ENCODE measurements around the gene HAUS5.

HAUS5 gene

DNA sequence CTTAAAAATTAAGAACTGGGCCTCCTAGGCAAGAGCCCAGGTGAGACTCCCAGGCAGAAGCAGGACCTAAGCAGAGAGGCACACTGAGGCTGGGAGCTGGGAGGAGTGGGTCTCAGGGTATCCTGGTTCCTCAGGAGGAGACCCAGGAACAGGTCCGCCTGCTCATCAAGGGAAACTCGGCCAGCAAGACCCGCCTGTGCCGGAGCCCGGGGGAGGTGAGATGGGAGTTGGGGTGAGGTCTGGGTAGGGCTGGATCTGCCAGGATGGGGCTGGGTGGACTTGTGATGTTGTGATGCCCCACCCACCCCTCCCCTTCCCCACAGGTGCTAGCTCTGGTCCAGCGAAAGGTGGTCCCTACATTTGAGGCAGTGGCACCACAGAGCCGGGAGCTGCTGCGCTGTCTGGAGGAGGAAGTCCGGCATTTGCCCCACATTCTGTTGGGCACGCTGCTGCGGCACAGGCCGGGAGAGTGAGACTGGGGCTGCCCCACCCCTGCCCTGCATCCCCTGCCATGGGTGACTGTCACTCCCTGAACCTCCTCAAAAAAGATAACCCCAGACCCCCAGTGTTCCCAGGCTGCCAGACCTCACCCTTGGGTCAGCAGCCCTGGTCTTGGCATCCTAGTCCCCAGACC lies 6.9 kb downstream of the HAUS5 start:
- DNase-seq (ENCODE audit: low read depth): no peak

DNA sequence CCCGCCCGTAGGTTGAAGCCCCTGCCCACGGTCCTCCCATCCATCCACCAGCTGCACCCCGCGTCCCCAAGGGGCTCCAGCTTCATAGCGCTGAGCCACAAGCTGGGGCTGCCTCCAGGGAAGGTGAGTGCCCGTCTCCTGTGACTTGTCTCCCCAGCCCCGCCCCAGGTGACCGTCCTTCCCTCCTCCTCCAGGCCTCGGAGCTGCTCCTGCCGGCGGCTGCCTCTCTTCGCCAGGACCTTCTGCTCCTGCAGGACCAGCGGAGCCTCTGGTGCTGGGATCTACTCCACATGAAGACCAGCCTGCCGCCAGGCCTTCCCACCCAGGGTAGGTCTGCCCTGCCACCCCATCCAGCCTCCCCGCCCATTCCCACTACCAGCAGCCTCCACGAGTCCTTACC lies 7.5 kb downstream of the HAUS5 start:
- no peak overlapping the region for H3K4me3 ChIP-seq (ENCODE audit: low read depth, low read length)
- DNase-seq (ENCODE audit: low read depth): no peak
- TF ChIP-seq, protein P1, sequence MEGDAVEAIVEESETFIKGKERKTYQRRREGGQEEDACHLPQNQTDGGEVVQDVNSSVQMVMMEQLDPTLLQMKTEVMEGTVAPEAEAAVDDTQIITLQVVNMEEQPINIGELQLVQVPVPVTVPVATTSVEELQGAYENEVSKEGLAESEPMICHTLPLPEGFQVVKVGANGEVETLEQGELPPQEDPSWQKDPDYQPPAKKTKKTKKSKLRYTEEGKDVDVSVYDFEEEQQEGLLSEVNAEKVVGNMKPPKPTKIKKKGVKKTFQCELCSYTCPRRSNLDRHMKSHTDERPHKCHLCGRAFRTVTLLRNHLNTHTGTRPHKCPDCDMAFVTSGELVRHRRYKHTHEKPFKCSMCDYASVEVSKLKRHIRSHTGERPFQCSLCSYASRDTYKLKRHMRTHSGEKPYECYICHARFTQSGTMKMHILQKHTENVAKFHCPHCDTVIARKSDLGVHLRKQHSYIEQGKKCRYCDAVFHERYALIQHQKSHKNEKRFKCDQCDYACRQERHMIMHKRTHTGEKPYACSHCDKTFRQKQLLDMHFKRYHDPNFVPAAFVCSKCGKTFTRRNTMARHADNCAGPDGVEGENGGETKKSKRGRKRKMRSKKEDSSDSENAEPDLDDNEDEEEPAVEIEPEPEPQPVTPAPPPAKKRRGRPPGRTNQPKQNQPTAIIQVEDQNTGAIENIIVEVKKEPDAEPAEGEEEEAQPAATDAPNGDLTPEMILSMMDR (conservative IDR thresholded peaks at IDR 0.05; ENCODE audit: low read depth, low read length): no peak

More for the DNA sequence above, 6.9 kb downstream of the HAUS5 start:
- TF ChIP-seq, protein P1 (conservative IDR thresholded peaks at IDR 0.05; ENCODE audit: low read depth, low read length): no peak
- H3K4me3 ChIP-seq (ENCODE audit: low read depth, low read length): no peak overlapping the region

DNA sequence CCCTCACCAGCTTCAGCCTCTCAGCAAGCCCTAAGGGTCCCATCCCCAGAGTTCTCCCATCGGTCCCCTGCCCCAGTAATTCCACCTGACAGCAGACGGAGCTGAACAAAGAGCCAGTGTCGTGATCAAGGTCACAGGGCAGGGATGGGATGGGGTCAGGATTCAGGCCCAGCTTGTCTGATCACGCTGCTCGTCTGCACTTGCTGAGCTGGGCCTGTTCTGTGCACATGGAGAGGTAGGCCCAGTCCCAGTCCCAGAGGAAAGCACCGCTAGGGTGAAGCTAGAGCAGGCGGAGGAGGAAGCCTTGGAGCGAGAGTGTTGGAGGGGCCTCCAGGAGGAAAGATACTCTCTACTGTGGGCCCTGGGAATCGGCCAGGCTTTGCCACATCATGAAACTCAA lies 9.2 kb downstream of the HAUS5 start:
- TF ChIP-seq, protein P1 (conservative IDR thresholded peaks at IDR 0.05; ENCODE audit: low read depth, low read length): no peak
- H3K4me3 ChIP-seq (ENCODE audit: low read depth, low read length): no peak overlapping the region
- no peak for DNase-seq (ENCODE audit: low read depth)

DNA sequence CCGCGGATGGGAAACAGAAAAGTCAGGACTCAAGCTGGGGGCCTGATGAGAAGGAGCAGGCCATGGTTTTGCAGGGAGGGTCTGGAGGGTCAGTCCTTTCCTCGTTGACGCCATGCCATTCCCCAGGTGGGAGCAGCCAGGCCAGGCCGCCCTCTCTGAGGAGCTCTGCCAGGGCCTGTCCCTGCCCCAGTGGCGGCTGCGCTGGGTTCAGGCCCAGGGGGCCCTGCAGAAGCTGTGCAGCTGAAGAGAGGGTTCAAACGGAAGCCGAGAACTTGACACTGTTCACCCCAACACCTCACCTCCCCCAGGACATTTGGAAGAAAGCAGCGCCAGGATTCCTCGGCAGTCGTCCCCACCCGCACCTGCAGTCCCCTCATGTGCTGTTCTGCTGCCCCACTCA lies 10.2 kb downstream of the HAUS5 start:
- no peak overlapping the region for H3K4me3 ChIP-seq (ENCODE audit: low read depth, low read length)

DNA sequence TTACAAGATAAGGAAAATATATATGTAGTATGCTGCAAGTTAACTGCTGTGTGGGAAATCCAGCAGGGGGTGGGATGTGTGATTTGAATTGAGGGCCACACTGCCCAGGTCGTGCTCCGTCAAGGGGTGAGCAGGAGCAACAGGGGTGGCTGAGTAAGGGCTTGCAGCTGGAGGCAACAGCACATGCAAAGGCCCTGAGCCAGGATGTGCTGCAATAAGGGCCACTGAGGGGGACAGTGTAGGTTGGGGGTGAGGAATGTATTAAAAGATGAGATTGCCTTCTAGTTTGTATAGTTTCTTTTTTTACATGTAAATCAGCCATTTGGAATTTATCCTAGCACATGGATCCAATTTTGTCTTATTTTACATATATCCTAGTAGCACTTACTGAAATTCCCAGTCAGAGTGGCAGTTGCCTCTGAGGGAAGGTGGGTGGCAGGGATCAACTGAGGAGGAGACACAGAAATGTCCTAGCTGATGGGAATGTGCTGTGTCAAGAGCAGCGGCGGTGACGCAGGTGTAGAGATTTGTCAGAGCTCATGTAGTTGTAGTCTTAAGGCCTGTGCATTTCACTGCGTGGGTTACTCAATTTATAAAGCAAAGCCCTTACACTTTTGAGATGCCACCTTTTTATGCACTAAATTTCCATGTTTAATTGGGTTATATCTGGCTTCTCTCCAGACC lies 10.9 kb downstream of the HAUS5 start:
- DNase-seq (ENCODE audit: low read depth): no peak
- TF ChIP-seq, protein P1 (conservative IDR thresholded peaks at IDR 0.05; ENCODE audit: low read depth, low read length): no peak

More for the DNA sequence above, 10.2 kb downstream of the HAUS5 start:
- TF ChIP-seq, protein P1 (conservative IDR thresholded peaks at IDR 0.05; ENCODE audit: low read depth, low read length): no peak
- DNase-seq (ENCODE audit: low read depth): no peak

DNA sequence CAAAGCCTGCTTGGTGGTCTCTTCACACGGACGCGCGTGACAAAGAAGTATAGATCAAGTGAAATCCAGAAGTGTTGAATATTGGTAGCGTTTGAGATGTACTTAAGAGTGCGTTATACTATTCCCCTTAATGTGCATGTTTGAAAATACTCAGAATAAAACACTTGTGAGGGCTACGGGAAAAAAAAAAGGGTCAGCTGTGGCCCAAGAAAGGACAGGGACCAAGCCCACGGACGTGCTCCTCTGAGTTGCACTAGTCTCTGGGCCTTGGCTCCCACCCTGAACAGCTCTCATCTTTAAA lies 15.7 kb downstream of the HAUS5 start:
- TF ChIP-seq, protein P1 (conservative IDR thresholded peaks at IDR 0.05; ENCODE audit: low read depth, low read length): no peak

More for the DNA sequence above, 10.9 kb downstream of the HAUS5 start:
- H3K4me3 ChIP-seq (ENCODE audit: low read depth, low read length): no peak overlapping the region

More for the DNA sequence above, 15.7 kb downstream of the HAUS5 start:
- no peak for DNase-seq (ENCODE audit: low read depth)
- peak overlapping the region; percentile 96 for H3K4me3 ChIP-seq (ENCODE audit: low read depth, low read length)

Measured in choroid plexus epithelial cell (primary cell).